Uterus (tissue), 4 donors: ENCODE measurements around the gene TPD52L2. TPM values are rescaled to one million over a fixed set of nuclear protein-coding genes. Genes with fewer than 3 reads are reported as not detected.

Source experiments
- DNase-seq, 2 donors: peaks; one replicate each; pipeline ENCODE4 v3.0.0-alpha.2; 2019 to 2020
- H3K27ac ChIP-seq, 2 donors: fragments of 200-600 bp; sonication (generic); 1 replicate in 1 of 2; 2 replicates in 1 of 2; pipeline ENCODE4 v1.5.1; 2016 to 2018
- H3K27me3 ChIP-seq, 2 donors: fragments of 200-600 bp; sonication (generic); one replicate each; pipeline ENCODE4 v1.5.1; 2018 to 2019; ENCODE audit warnings: control low read depth in 1 of 2
- H3K36me3 ChIP-seq, 2 donors: fragments of 200-600 bp; sonication (generic); one replicate each; pipeline ENCODE4 v1.5.1; 2019; ENCODE audit warnings: control low read depth in 1 of 2
- H3K4me1 ChIP-seq, 2 donors: fragments of 200-600 bp; sonication (generic); one replicate each; pipeline ENCODE4 v1.5.1; 2018 to 2019; ENCODE audit warnings: control low read depth in 1 of 2
- H3K4me3 ChIP-seq, 2 donors: fragments of 200-600 bp; sonication (generic); 1 replicate in 1 of 2; 2 replicates in 1 of 2; pipeline ENCODE4 v1.5.1; 2018 to 2019; ENCODE audit warnings: mild to moderate bottlenecking in 1 of 2
- H3K9me3 ChIP-seq, 2 donors: fragments of 200-600 bp; sonication (generic); one replicate each; pipeline ENCODE4 v1.5.1; 2019; ENCODE audit warnings: control low read depth in 1 of 2
- POLR2A ChIP-seq, 2 donors: fragments of 450-650 bp; IDR thresholded peaks; one replicate each; pipeline ENCODE4 v1.6.1; 2016; ENCODE audit warnings: antibody characterized with exemption in 2 of 2, mild to moderate bottlenecking in 1 of 2, moderate library complexity in 1 of 2
- intact Hi-C: fragments of 100-400 bp; cut with DNase I; formaldehyde crosslinking; loops from one replicate; pipeline ENCODE4 v1.15.1; 2023; ENCODE audit warnings: low total_unique reads
- total RNA-seq, 4 donors: library from RNA; depleted of rRNA in 3 of 4; stranded (reverse); fragments of >200 nt in 3 of 4; gene quantifications; one replicate each; pipeline versions ENCODE4 v1.1.0 to v1.2.4, GENCODE V29; 2014 to 2023
- TF ChIP-seq, protein P1 (sequence below), 4 experiments: fragments of 200-600 bp in 2 of 4; fragments of 450-650 bp in 2 of 4; sonication (generic) in 2 of 4; IDR thresholded peaks; one replicate each; pipeline ENCODE4 v1.5.1; 2016 to 2019; ENCODE audit warnings: antibody characterized with exemption in 4 of 4, mild to moderate bottlenecking in 2 of 4, moderate library complexity in 1 of 4
- donor health status: DM: yes; HTN: yes; CAD: no.

The TPD52L2 gene
- total RNA-seq, 4 donors from 2014 or later, result 44.1 to 77.8 (median 62.0) TPM

DNA sequence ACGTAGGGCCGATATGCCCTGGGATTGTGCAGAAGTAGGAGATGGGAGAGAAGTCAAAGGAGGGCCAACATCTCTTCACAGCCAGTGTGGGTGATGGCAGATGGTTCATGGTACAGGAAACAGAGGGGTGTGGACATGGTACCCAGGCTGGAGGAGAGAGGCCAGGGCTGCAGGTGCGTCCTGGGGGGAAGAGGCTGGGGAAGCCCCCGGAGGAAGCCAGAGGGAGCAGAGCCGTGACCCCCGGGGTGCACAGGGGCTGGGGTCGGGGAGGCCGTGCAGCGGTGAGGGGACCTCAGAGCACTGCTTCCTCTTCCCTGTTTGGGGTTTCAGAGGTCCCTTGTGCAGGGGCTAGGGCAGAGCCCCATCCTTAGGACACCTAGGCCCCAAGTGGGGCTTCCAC, 22.8 kb upstream of the TPD52L2 start:
- H3K27me3 ChIP-seq, result no peaks in the 10 kb centered on the region
- peaks cover 6 to 7% of the 10 kb centered on the region in 2 donors for H3K4me1 ChIP-seq
- H3K4me3 ChIP-seq, result no peak overlapping the region
- no peak for DNase-seq
- no peak for TF ChIP-seq POLR2A (IDR thresholded peaks at IDR 0.05)
- TF ChIP-seq, protein P1, sequence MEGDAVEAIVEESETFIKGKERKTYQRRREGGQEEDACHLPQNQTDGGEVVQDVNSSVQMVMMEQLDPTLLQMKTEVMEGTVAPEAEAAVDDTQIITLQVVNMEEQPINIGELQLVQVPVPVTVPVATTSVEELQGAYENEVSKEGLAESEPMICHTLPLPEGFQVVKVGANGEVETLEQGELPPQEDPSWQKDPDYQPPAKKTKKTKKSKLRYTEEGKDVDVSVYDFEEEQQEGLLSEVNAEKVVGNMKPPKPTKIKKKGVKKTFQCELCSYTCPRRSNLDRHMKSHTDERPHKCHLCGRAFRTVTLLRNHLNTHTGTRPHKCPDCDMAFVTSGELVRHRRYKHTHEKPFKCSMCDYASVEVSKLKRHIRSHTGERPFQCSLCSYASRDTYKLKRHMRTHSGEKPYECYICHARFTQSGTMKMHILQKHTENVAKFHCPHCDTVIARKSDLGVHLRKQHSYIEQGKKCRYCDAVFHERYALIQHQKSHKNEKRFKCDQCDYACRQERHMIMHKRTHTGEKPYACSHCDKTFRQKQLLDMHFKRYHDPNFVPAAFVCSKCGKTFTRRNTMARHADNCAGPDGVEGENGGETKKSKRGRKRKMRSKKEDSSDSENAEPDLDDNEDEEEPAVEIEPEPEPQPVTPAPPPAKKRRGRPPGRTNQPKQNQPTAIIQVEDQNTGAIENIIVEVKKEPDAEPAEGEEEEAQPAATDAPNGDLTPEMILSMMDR (IDR thresholded peaks at IDR 0.05), result no peak
- no peaks in the 10 kb centered on the region for H3K36me3 ChIP-seq
- H3K9me3 ChIP-seq, result no peaks in the 10 kb centered on the region
- intact Hi-C loops, result no loop called here
- no peak overlapping the region for H3K27ac ChIP-seq

- no peak overlapping the region for H3K27ac ChIP-seq
- intact Hi-C loops, result no loop called here
- H3K9me3 ChIP-seq, result no peaks in the 10 kb centered on the region
- DNase-seq, result no peak
- H3K4me1 ChIP-seq, result peaks cover 6 to 7% of the 10 kb centered on the region in 2 donors
- H3K4me3 ChIP-seq, result no peak overlapping the region
- H3K27me3 ChIP-seq, result no peaks in the 10 kb centered on the region
- H3K36me3 ChIP-seq, result no peaks in the 10 kb centered on the region
- no peak for TF ChIP-seq POLR2A (IDR thresholded peaks at IDR 0.05)
- TF ChIP-seq, protein P1 (IDR thresholded peaks at IDR 0.05), result no peak
These were observed 21.8 kb upstream of the TPD52L2 start for GRCh38 chr20:63843222-63843621.

GRCh38 chr20:63843778-63844177, 21.3 kb upstream of the TPD52L2 start:
- intact Hi-C loops, result no loop called here
- no peak for DNase-seq
- H3K27ac ChIP-seq, result no peak overlapping the region

GRCh38 chr20:63844511-63844991, 20.5 kb upstream of the TPD52L2 start:
- peaks cover 6 to 7% of the 10 kb centered on the region in 2 donors for H3K4me1 ChIP-seq
- H3K36me3 ChIP-seq, result no peaks in the 10 kb centered on the region
- no peak overlapping the region for H3K4me3 ChIP-seq
- peak overlapping the region in 1 of 2 donors; percentile 83 for H3K27ac ChIP-seq
- no peaks in the 10 kb centered on the region for H3K9me3 ChIP-seq
- TF ChIP-seq, protein P1 (IDR thresholded peaks at IDR 0.05), result no peak
- TF ChIP-seq POLR2A (IDR thresholded peaks at IDR 0.05), result no peak
- H3K27me3 ChIP-seq, result no peaks in the 10 kb centered on the region
- intact Hi-C loops, result no loop called here
- DNase-seq, result no peak

More at GRCh38 chr20:63843778-63844177, 21.3 kb upstream of the TPD52L2 start:
- H3K36me3 ChIP-seq, result no peaks in the 10 kb centered on the region
- no peak overlapping the region for H3K4me3 ChIP-seq
- no peaks in the 10 kb centered on the region for H3K27me3 ChIP-seq
- H3K4me1 ChIP-seq, result peaks cover 6 to 7% of the 10 kb centered on the region in 2 donors
- H3K9me3 ChIP-seq, result no peaks in the 10 kb centered on the region
- TF ChIP-seq, protein P1 (IDR thresholded peaks at IDR 0.05), result no peak
- no peak for TF ChIP-seq POLR2A (IDR thresholded peaks at IDR 0.05)

- peak overlapping the region; percentile 9 to 11 for H3K4me3 ChIP-seq
- peak in 1 of 2 donors; percentile 78 for DNase-seq
- H3K36me3 ChIP-seq, result no peaks in the 10 kb centered on the region
- H3K27me3 ChIP-seq, result no peaks in the 10 kb centered on the region
- peaks cover 6 to 7% of the 10 kb centered on the region in 2 donors for H3K4me1 ChIP-seq
- no peak for TF ChIP-seq POLR2A (IDR thresholded peaks at IDR 0.05)
- TF ChIP-seq, protein P1 (IDR thresholded peaks at IDR 0.05), result no peak
- intact Hi-C loops, result no loop called here
- H3K27ac ChIP-seq, result peak overlapping the region; percentile 74 to 83
- H3K9me3 ChIP-seq, result no peaks in the 10 kb centered on the region
These were observed 18.8 kb upstream of the TPD52L2 start for GRCh38 chr20:63846128-63846771.
